Neural cell (in vitro differentiated cells): ENCODE data around the gene AGPS. TPM values are rescaled to one million over a fixed set of nuclear protein-coding genes. Genes with fewer than 3 reads are reported as not detected.

Source experiments
- H2AFZ ChIP-seq: fragments of 200-600, 300-800 bp; sonication (generic), shearing (Covaris generic); 2 replicates; pipeline ENCODE4 v1.6.0; 2014; ENCODE audit warnings: low read depth, mild to moderate bottlenecking, antibody characterized with exemption, low read length, moderate library complexity
- H3F3A ChIP-seq: fragments of 200-600 bp; shearing (Covaris generic); 2 replicates; pipeline ENCODE4 v1.6.1; 2016; ENCODE audit warnings: mild to moderate bottlenecking, moderate library complexity, mixed read lengths, antibody characterized with exemption, low read length; ENCODE audit not compliant: insufficient read depth, poor library complexity, severe bottlenecking
- H3K27ac ChIP-seq: fragments of 200-600, 300-800 bp; sonication (generic), shearing (Covaris generic); 2 replicates; pipeline ENCODE4 v1.5.1; 2014; ENCODE audit warnings: mild to moderate bottlenecking, low read length, moderate library complexity
- H3K27me3 ChIP-seq: fragments of 300-800, 200-600 bp; sonication (generic), shearing (Covaris generic); 2 replicates; pipeline ENCODE4 v1.6.0; 2014; ENCODE audit warnings: mild to moderate bottlenecking, low read depth, low read length, moderate library complexity; ENCODE audit not compliant: insufficient read depth
- H3K36me3 ChIP-seq: fragments of 300-800, 200-600 bp; sonication (generic), shearing (Covaris generic); 2 replicates; pipeline ENCODE4 v1.5.1; 2014; ENCODE audit warnings: mild to moderate bottlenecking, antibody characterized with exemption, low read length, moderate library complexity; ENCODE audit not compliant: insufficient read depth
- H3K4me2 ChIP-seq: fragments of 300-800, 200-600 bp; sonication (generic), shearing (Covaris generic); 2 replicates; pipeline ENCODE4 v1.6.0; 2014; ENCODE audit warnings: mild to moderate bottlenecking, low read length
- H3K4me3 ChIP-seq: fragments of 300-800, 200-600 bp; sonication (generic), shearing (Covaris generic); 2 replicates; pipeline ENCODE4 v1.5.1; 2014; ENCODE audit warnings: mild to moderate bottlenecking, low read length, moderate library complexity
- H3K79me2 ChIP-seq: fragments of 200-600 bp; shearing (Covaris generic); replicated peaks from 2 replicates; pipeline ENCODE4 v1.6.0; 2014; ENCODE audit warnings: mild to moderate bottlenecking, low read length, moderate library complexity; ENCODE audit not compliant: insufficient read depth
- H3K9ac ChIP-seq: fragments of 300-800, 200-600 bp; sonication (generic), shearing (Covaris generic); 2 replicates; pipeline ENCODE4 v1.6.1; 2016; ENCODE audit warnings: mild to moderate bottlenecking, low read length, mixed read lengths
- H3K9me2 ChIP-seq: fragments of 200-600 bp; shearing (Covaris generic); 2 replicates; pipeline ENCODE4 v1.6.1; 2016; ENCODE audit warnings: mild to moderate bottlenecking, low read length, mixed read lengths; ENCODE audit not compliant: insufficient read depth
- H3K9me3 ChIP-seq: fragments of 200-600, 300-800 bp; sonication (generic), shearing (Covaris generic); 2 replicates; pipeline ENCODE4 v1.6.1; 2016; ENCODE audit warnings: mild to moderate bottlenecking, mixed run types, low read length, moderate library complexity, mixed read lengths
- H4K20me1 ChIP-seq: fragments of 200-600 bp; shearing (Covaris generic); 2 replicates; pipeline ENCODE4 v1.6.1; 2016; ENCODE audit warnings: mild to moderate bottlenecking, mixed run types; ENCODE audit not compliant: insufficient read depth
- CTCF ChIP-seq: fragments of 450-650 bp; IDR thresholded peaks from 2 replicates; pipeline ENCODE4 v1.5.1; 2014; ENCODE audit warnings: antibody characterized with exemption, mild to moderate bottlenecking, moderate library complexity; ENCODE audit not compliant: poor library complexity, severe bottlenecking
- EP300 ChIP-seq: fragments of 450-650 bp; conservative IDR thresholded peaks from 2 replicates; pipeline ENCODE4 v1.6.1; 2014; ENCODE audit warnings: antibody characterized with exemption, mild to moderate bottlenecking, moderate library complexity; ENCODE audit not compliant: poor library complexity, severe bottlenecking
- EZH2 ChIP-seq: fragments of 200-600, 300-800 bp; shearing (Covaris generic), sonication (generic); IDR thresholded peaks from 2 replicates; pipeline ENCODE4 v1.6.1; 2014; ENCODE audit warnings: antibody characterized with exemption, low read length, borderline replicate concordance, mild to moderate bottlenecking; ENCODE audit not compliant: insufficient read depth, poor library complexity, severe bottlenecking
- MXI1 ChIP-seq: fragments of 450-650 bp; conservative IDR thresholded peaks from 2 replicates; pipeline ENCODE4 v1.6.1; 2014; ENCODE audit warnings: antibody characterized with exemption, mild to moderate bottlenecking; ENCODE audit not compliant: poor library complexity, severe bottlenecking
- POLR2AphosphoS5 ChIP-seq: IDR thresholded peaks from 2 replicates; pipeline ENCODE4 v1.6.1; 2012
- RAD21 ChIP-seq: fragments of 450-650 bp; conservative IDR thresholded peaks from 2 replicates; pipeline ENCODE4 v1.6.1; 2014; ENCODE audit warnings: antibody characterized with exemption, mild to moderate bottlenecking, moderate library complexity
- SMC3 ChIP-seq: fragments of 450-650 bp; conservative IDR thresholded peaks from 2 replicates; pipeline ENCODE4 v1.6.1; 2014; ENCODE audit warnings: antibody characterized with exemption, mild to moderate bottlenecking, moderate library complexity; ENCODE audit not compliant: poor library complexity
- TAF1 ChIP-seq: IDR thresholded peaks from 2 replicates; pipeline ENCODE4 v1.6.1; 2012; ENCODE audit warnings: low read depth
- polyA plus RNA-seq: library from polyadenylated mRNA; depleted of rRNA; stranded (reverse); fragments of >200 nt; gene quantifications from 2 replicates; pipeline ENCODE4 v1.2.3, GENCODE V29; 2014
- TF ChIP-seq, protein P1 (sequence below): IDR thresholded peaks from 2 replicates; pipeline ENCODE4 v1.6.1; 2012; ENCODE audit warnings: borderline replicate concordance

AGPS gene
- polyA plus RNA-seq, 1 donor from 2014 or later = 31.0 TPM

DNA sequence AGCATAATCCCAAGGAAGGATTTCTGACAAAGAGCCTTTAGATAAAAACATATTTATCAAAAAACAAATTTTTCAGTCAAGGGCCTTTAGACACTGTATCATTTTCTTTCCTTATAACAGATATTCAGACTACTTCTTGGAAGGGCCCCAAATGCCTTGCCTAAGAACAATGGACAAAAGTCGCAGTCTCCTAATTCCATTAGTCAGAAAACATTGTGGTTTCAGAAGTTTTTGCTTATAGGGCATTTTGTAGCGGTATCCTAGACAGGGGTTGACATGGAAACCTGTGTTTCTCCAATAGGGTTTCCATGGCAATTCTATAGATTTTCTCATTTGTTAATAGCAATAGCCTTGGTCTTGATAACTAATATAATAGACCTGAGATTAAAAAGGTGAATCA, 36.7 kb upstream of the AGPS start:
- no peaks in the 10 kb centered on the region for H3K36me3 ChIP-seq
- no peaks in the 10 kb centered on the region for H3K27me3 ChIP-seq
- no peaks in the 10 kb centered on the region for H3K79me2 ChIP-seq
- H3K4me2 ChIP-seq = no peak overlapping the region
- H3K4me3 ChIP-seq = no peak overlapping the region
- H3K9me3 ChIP-seq = no peaks in the 10 kb centered on the region
- H3K27ac ChIP-seq = no peak overlapping the region
- TF ChIP-seq MXI1 (no peak), CTCF (no peak), TAF1 (no peak), EP300 (no peak), RAD21 (no peak), SMC3 (no peak), POLR2AphosphoS5 (no peak), EZH2 (no peak)
- TF ChIP-seq, protein P1, sequence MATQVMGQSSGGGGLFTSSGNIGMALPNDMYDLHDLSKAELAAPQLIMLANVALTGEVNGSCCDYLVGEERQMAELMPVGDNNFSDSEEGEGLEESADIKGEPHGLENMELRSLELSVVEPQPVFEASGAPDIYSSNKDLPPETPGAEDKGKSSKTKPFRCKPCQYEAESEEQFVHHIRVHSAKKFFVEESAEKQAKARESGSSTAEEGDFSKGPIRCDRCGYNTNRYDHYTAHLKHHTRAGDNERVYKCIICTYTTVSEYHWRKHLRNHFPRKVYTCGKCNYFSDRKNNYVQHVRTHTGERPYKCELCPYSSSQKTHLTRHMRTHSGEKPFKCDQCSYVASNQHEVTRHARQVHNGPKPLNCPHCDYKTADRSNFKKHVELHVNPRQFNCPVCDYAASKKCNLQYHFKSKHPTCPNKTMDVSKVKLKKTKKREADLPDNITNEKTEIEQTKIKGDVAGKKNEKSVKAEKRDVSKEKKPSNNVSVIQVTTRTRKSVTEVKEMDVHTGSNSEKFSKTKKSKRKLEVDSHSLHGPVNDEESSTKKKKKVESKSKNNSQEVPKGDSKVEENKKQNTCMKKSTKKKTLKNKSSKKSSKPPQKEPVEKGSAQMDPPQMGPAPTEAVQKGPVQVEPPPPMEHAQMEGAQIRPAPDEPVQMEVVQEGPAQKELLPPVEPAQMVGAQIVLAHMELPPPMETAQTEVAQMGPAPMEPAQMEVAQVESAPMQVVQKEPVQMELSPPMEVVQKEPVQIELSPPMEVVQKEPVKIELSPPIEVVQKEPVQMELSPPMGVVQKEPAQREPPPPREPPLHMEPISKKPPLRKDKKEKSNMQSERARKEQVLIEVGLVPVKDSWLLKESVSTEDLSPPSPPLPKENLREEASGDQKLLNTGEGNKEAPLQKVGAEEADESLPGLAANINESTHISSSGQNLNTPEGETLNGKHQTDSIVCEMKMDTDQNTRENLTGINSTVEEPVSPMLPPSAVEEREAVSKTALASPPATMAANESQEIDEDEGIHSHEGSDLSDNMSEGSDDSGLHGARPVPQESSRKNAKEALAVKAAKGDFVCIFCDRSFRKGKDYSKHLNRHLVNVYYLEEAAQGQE = no peak
- H3F3A ChIP-seq = no peaks in the 10 kb centered on the region
- H3K9me2 ChIP-seq = no peaks in the 10 kb centered on the region
- no peak overlapping the region for H2AFZ ChIP-seq
- H3K9ac ChIP-seq = no peak overlapping the region
- H4K20me1 ChIP-seq = no peaks in the 10 kb centered on the region

DNA sequence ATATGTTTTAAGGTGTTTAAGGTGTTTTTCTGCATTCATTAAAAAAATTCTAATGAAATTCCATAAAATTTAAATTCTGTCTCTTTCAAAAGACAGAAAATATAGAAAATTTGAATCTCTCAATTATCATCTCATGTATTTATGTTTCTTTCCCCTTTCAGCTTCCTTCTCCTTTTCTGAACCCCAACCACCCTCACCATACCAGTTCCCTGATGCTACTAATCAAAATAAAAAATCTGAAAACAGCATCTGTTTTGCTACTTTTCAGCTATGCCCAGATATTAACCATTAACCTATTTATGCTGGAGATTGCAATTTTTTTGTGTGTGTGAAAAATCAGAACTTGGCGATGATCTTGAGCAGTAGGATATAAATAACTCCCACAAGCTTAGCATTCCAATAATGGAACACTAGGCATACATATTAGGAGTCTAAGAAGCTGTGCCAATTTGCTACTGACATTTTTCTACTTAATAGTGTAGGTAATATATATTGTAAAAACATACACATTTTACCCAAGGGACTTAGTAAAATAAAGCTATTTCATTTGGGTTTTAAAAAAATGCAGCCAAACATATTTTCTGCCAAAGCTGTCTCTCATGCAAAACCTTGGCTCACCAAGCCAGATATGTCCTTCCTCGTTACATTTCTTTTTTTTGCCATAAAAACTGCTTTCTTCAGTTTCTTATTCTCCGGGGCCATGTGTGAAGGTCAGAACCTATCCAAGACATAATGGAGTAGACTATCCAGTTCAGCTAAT, 32.6 kb upstream of the AGPS start:
- no peaks in the 10 kb centered on the region for H3K79me2 ChIP-seq
- no peaks in the 10 kb centered on the region for H3F3A ChIP-seq
- H2AFZ ChIP-seq = no peak overlapping the region
- no peak overlapping the region for H3K27ac ChIP-seq
- no peaks in the 10 kb centered on the region for H3K36me3 ChIP-seq
- TF ChIP-seq, protein P1 = no peak
- TF ChIP-seq EZH2 = no peak
- no peak for TF ChIP-seq EP300
- no peak overlapping the region for H3K9ac ChIP-seq
- no peaks in the 10 kb centered on the region for H3K27me3 ChIP-seq
- no peaks in the 10 kb centered on the region for H3K9me3 ChIP-seq
- H4K20me1 ChIP-seq = no peaks in the 10 kb centered on the region
- no peaks in the 10 kb centered on the region for H3K9me2 ChIP-seq
- no peak overlapping the region for H3K4me2 ChIP-seq
- no peak overlapping the region for H3K4me3 ChIP-seq
